ENCODE data around the gene TMEM255B.

Gene TMEM255B

GRCh38 chr13:113803409-113804016, 44.5 kb downstream of the TMEM255B start:
- in situ Hi-C loops (cut with HindIII; ENCODE audit: low pct_unique_long_range_greater_than_20kb, low sequenced_read_pairs), result no loop called here
- DNase-seq (ENCODE audit: low read depth in 1 of 2, low spot score in 1 of 2), result no peak
- TF ChIP-seq JUND (IDR thresholded peaks at IDR 0.05; ENCODE audit: low read depth), result no peak

- no peak for TF ChIP-seq JUND (IDR thresholded peaks at IDR 0.05; ENCODE audit: low read depth)
- in situ Hi-C loops (cut with HindIII; ENCODE audit: low pct_unique_long_range_greater_than_20kb, low sequenced_read_pairs), result no loop called here
- DNase-seq (ENCODE audit: low read depth in 1 of 2, low spot score in 1 of 2), result no peak
Measured at GRCh38 chr13:113804017-113804702, 45.1 kb downstream of the TMEM255B start.

DNA sequence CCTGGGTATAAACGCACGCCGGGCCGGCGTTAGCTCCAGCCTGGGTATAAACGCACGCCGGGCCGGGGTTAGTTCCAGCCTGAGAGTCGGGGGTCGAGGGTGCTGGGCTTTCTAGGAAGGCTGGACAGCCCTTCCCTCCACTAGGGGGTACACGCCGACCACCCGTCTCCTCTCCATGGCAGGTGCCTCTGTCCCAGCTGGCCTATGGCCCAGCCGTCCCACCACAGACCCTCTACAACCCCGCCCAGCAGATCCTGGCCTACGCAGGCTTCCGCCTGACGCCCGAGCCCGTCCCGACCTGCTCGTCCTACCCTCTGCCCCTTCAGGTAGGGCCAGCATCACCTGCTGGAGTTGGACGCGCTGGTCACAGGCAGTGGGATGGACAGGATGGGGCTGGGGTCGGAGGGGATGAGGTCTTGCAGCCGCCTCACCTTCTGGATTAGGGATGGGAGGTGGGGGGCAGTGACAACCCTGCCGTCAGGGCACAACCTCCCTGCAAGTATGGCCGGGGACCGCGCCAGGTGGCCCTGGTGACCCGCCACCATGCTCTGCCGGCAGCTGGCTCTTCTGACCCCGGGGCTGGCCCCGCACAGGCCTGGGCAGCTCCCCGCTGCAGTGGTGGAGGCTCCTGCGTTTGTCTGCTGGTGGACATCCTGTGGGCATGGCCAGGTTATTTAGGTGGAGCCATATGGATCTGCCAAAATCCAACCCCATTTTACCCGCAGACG, 45.8 kb downstream of the TMEM255B start:
- in situ Hi-C loops (cut with HindIII; ENCODE audit: low pct_unique_long_range_greater_than_20kb, low sequenced_read_pairs), result no loop called here
- no peak for DNase-seq (ENCODE audit: low read depth in 1 of 2, low spot score in 1 of 2)
- no peak for TF ChIP-seq JUND (IDR thresholded peaks at IDR 0.05; ENCODE audit: low read depth)

- TF ChIP-seq JUND (IDR thresholded peaks at IDR 0.05; ENCODE audit: low read depth), result no peak
- no peak for DNase-seq (ENCODE audit: low read depth in 1 of 2, low spot score in 1 of 2)
- in situ Hi-C loops (cut with HindIII; ENCODE audit: low pct_unique_long_range_greater_than_20kb, low sequenced_read_pairs), result no loop called here
Measured at GRCh38 chr13:113805431-113806103, 46.5 kb downstream of the TMEM255B start.

DNA sequence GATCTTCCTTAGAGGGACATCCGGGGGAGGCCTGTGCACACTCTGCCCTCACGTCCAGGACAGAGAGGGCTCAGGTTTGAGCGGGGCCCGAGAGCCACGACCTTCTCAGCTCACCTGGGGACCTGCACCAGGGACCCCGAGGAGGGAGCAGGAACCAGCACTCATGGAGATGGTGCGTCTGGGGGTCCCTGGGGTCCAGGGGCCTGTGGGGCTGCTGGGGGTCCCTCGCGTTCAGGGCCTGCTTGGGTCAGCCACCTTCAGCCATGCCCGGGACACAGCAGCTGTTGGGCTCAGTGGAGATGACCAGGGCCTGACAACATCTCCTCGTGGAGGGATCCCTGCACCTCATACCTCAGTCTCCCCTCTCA, 47.1 kb downstream of the TMEM255B start:
- in situ Hi-C loops (cut with HindIII; ENCODE audit: low pct_unique_long_range_greater_than_20kb, low sequenced_read_pairs), result no loop called here
- TF ChIP-seq JUND (IDR thresholded peaks at IDR 0.05; ENCODE audit: low read depth), result no peak
- no peak for DNase-seq (ENCODE audit: low read depth in 1 of 2, low spot score in 1 of 2)

- no peak for TF ChIP-seq JUND (IDR thresholded peaks at IDR 0.05; ENCODE audit: low read depth)
- in situ Hi-C loops (cut with HindIII; ENCODE audit: low pct_unique_long_range_greater_than_20kb, low sequenced_read_pairs), result no loop called here
- DNase-seq (ENCODE audit: low read depth in 1 of 2, low spot score in 1 of 2), result no peak
Measured at GRCh38 chr13:113806526-113806925, 47.5 kb downstream of the TMEM255B start.

DNA sequence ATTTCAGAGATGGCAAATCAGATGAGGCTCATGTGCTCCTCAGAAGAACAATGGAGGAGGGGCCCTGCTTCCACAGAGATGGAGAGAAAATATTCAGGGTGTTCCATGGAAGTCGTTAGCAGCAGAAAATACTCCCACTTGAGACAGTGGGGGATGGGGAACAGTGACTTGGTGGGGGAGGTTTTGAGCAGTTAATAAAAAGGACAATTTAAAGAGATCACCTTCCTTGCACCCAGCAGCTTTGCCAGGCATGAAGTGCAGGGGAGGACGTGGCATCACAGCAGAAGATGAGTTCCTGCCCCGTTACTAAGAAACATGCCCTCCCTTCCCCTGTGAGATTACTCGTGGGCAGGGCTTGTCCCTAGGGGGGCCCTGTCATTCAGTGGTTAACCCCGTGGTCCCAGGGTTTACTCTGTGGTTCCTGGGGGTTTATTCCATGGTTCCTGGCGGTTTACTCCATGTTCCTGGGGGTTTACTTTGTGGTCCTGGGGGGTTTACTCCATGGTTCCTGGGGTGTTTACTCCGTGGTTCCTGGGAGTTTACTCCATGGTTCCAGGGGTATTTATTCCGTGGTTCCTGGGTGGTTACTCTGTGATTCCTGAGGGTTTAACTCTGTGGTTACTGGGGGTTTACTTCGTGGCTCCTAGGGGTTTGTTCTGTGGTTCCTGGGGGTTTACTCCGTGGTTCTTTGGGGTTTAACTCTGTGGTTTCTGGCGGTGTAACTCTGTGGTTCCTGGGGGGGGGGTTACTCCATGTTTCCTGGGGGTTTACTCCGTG, 49.2 kb downstream of the TMEM255B start:
- no peak for TF ChIP-seq JUND (IDR thresholded peaks at IDR 0.05; ENCODE audit: low read depth)
- DNase-seq (ENCODE audit: low read depth in 1 of 2, low spot score in 1 of 2), result no peak
- in situ Hi-C loops (cut with HindIII; ENCODE audit: low pct_unique_long_range_greater_than_20kb, low sequenced_read_pairs), result no loop called here

DNA sequence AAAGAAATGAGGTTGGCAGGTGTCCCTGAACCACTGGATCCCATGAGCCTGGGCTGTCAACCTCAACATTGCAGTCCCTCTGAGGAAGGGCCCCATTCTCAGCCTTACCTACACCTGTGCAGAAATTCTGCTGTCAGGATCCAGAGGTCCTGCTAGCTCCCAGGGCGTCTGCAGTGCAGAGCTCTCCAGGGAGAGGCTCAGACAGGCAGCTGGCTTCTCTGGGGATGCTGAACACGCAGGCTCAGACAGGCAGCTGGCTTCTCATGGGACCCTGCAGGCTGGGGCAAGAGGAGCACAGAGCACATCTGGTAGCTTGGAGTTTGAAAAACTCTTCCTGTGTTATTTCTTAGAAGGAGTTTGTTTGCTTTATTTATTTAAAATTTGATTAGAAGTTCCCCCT, 50.9 kb downstream of the TMEM255B start:
- in situ Hi-C loops (cut with HindIII; ENCODE audit: low pct_unique_long_range_greater_than_20kb, low sequenced_read_pairs), result no loop called here
- no peak for DNase-seq (ENCODE audit: low read depth in 1 of 2, low spot score in 1 of 2)
- no peak for TF ChIP-seq JUND (IDR thresholded peaks at IDR 0.05; ENCODE audit: low read depth)

DNA sequence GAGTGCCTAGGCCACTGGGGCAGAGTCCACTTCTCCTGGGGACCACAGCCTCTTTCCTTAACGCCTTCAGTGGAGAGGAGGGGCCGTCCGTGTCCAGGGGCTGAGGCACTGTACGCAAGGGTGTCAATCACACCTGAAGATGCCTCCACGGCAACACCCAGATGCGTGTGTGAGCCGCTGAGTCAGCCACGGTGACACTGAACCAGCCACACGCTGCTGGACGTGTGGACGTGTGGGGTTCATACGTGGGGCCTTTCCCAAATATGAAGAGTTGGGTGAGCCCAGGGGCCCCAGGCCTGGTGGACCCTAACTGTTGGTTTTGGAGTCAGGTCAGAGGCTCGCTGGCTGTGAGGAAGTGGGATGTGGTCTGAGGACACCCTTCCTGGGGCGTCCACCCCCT, 51.6 kb downstream of the TMEM255B start:
- no peak for DNase-seq (ENCODE audit: low read depth in 1 of 2, low spot score in 1 of 2)
- in situ Hi-C loops (cut with HindIII; ENCODE audit: low pct_unique_long_range_greater_than_20kb, low sequenced_read_pairs), result no loop called here
- no peak for TF ChIP-seq JUND (IDR thresholded peaks at IDR 0.05; ENCODE audit: low read depth)

GRCh38 chr13:113811081-113811928, 52.3 kb downstream of the TMEM255B start:
- TF ChIP-seq JUND (IDR thresholded peaks at IDR 0.05; ENCODE audit: low read depth), result no peak
- no peak for DNase-seq (ENCODE audit: low read depth in 1 of 2, low spot score in 1 of 2)
- in situ Hi-C loops (cut with HindIII; ENCODE audit: low pct_unique_long_range_greater_than_20kb, low sequenced_read_pairs), result no loop called here

- DNase-seq (ENCODE audit: low read depth in 1 of 2, low spot score in 1 of 2), result no peak
- TF ChIP-seq JUND (IDR thresholded peaks at IDR 0.05; ENCODE audit: low read depth), result no peak
- in situ Hi-C loops (cut with HindIII; ENCODE audit: low pct_unique_long_range_greater_than_20kb, low sequenced_read_pairs), result no loop called here
Measured at GRCh38 chr13:113812178-113813040, 53.4 kb downstream of the TMEM255B start.

Measured in T47D (cell line).